Muscle of leg (tissue), 11 donors: ENCODE measurements around the gene APEH. TPM values are rescaled to one million over a fixed set of nuclear protein-coding genes. Genes with fewer than 3 reads are reported as not detected.
A peak's percentile ranks its signal among the peaks of the same experiment; 100 is the strongest.

Experiments used
- DNase-seq: peaks from one replicate; pipeline ENCODE4 v3.0.0; 2013
- H3K27ac ChIP-seq: one replicate; pipeline ENCODE4 v1.5.1; 2013; ENCODE audit warnings: mild to moderate bottlenecking, low read length, control low read depth
- H3K27me3 ChIP-seq: one replicate; pipeline ENCODE4 v1.6.1; 2013; ENCODE audit warnings: low read length; ENCODE audit not compliant: control insufficient read depth, insufficient read depth
- H3K36me3 ChIP-seq: one replicate; pipeline ENCODE4 v1.6.1; 2013; ENCODE audit warnings: low read length; ENCODE audit not compliant: control insufficient read depth, insufficient read depth
- H3K4me1 ChIP-seq: one replicate; pipeline ENCODE4 v1.6.1; 2013; ENCODE audit warnings: low read length; ENCODE audit not compliant: control insufficient read depth, insufficient read depth
- H3K4me3 ChIP-seq: one replicate; pipeline ENCODE4 v1.5.1; 2013; ENCODE audit warnings: low read length, control low read depth
- H3K9me3 ChIP-seq: replicated peaks from 2 replicates; pipeline ENCODE4 v1.6.1; 2013; ENCODE audit warnings: low read depth, low read length; ENCODE audit not compliant: control insufficient read depth
- WGBS: methylation state at CpG from one replicate; pipeline ENCODE4 v1.1.5; 2013; ENCODE audit warnings: missing lambda C conversion rate; ENCODE audit not compliant: insufficient coverage; 5-methylcytosine and 5-hydroxymethylcytosine counted together
- polyA plus RNA-seq, 8 donors: library from polyadenylated mRNA; unstranded; fragments of 120-200 nt; gene quantifications; one replicate each; pipeline versions ENCODE4 v1.2.1 to v1.2.3, GENCODE V29; 2013; ENCODE audit warnings: inconsistent platforms in 1 of 8, low replicate concordance in 1 of 8; ENCODE audit not compliant: insufficient read length in 8 of 8, insufficient read depth in 1 of 8
- total RNA-seq: library from RNA; stranded (reverse); fragments of 120-200 nt; gene quantifications from one replicate; pipeline ENCODE4 v1.2.4, GENCODE V29; 2013

Gene APEH
- total and polyA plus RNA-seq, 9 donors: 53.6 to 71.3 (median 60.5) TPM

DNA sequence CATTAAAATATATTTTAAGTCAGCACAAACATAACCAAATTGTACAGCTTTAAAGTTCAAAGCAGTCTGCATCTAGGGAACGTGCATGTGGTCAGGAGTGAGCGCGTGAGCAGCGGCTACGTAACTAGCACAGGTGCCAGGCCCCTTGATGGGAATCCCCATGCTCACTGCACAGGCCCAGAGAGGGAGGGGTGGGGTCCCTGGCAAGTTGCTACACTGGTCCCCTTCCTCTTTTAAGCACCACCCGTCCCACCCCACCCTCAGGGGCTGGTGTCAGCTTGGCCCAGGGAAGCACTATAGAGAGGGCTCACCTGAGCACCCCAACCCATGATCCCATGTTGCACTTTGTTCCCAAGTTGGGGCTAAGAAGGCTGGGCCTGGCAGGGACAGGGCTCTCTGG is 50.4 kb downstream of the APEH start:
- Histone ChIP-seq H3K9me3 (no peaks in the 10 kb centered on the region), H3K27ac (peak overlapping the region; percentile 95), H3K4me3 (peak overlapping the region; percentile 54), H3K4me1 (peaks cover 25% of the 10 kb centered on the region), H3K27me3 (no peaks in the 10 kb centered on the region), H3K36me3 (peaks cover 64% of the 10 kb centered on the region)
- no CpG with 5 or more reads among the region's 6 CpGs for WGBS
- peak; percentile 52 for DNase-seq

DNA sequence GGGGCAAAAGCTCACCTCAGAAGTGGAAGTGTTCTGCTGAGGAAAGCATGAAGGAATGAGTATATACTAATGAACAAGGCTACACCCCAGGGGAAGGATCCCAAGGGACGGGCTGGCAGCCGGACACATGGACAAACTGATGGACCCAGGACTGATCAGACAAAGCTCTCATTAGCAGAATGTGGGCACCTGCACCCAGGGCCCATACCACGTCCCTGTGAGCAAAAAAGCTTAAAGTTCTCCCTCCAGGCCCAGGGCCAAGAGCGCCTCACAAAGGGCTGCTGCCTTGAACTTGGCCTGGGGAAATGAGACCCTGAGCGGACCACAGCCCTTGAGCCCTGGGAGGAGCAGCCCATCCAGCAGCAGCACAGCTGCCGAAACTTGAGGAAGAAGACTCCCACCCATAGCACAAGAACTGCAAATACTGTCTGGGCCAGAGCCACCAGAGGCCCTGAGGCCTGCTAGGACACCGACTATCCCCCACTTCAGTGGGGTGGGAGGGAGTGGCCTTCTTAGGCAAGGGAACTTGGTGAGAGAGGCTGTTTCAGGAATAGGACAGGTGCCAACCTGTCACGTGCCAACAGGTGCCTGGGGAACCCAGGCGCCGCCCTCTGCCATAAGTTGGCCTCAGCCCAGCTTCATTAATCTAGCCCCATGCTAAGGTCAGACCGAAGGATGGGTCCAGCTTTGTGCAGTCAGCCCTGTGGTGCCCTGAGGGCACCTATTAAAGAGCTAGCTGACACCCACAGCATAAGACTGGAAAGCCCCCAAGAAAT is 51.9 kb downstream of the APEH start:
- Histone ChIP-seq H3K36me3 (peaks cover 63% of the 10 kb centered on the region), H3K27me3 (no peaks in the 10 kb centered on the region), H3K4me3 (no peak overlapping the region), H3K27ac (no peak overlapping the region), H3K4me1 (peaks cover 20% of the 10 kb centered on the region), H3K9me3 (no peaks in the 10 kb centered on the region)
- 85% methylated on average over 5 of the region's 11 CpGs for WGBS
- DNase-seq: no peak

DNA sequence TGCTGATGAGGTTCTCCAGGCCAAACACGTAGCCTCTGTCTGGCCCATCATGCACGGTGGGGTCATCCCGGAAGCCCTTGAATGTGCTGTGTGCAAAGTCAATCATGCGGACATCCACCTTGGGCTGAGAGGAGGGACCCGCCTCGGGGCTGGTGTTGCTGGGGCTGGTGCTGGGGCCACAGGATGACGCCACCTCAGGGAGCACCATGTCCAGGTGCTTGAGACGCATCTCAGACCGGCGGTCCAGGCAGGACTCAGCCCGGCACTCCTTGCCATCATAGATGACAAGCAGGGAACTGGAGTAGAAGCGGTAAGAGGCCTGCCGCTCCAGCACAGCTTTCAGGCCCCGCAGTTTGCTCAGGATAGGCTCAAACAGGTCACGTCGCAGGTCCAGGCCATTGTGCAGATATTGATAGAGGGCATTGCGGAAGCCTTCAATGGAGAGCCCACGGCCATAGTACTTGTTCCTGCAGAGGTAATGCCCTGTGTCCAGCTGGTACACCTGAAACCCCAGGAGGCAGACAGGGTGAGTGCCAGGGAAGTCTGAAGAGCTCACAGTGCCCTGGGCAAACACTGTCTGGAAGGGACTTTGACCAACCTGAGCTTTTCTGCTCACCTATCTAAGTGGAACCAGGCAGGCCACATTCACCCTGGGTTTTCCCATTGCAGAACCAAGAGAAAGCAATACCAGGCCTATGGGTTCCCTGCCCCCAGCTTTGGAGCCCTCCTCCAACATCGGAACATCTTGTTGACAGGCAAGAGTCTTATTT is 53.2 kb downstream of the APEH start:
- peak; percentile 35 for DNase-seq
- WGBS: 83% methylated on average over 18 of the region's 19 CpGs
- peaks cover 62% of the 10 kb centered on the region for H3K36me3 ChIP-seq

DNA sequence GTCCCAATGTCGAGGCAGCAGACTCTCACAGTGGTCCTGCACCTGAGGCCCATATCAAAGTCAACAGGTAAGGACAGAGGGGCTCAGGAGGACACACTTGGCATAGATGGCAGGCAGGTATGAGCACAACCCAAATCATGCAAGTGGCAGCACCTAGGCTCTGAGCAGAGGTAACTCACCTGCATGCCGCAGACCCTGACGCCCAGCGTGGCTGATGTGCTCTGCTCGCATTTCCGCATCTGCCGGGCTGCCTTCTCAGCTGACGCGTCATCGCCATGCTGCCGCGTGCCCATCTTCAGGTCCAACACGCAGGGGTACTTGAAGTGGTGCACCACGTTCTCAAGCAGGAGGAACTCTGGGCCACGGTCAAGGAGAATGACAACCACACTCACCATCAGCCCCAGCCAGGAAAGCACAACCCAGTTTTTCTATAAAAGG is 53.8 kb downstream of the APEH start:
- Histone ChIP-seq H3K4me3 (no peak overlapping the region), H3K36me3 (peaks cover 63% of the 10 kb centered on the region), H3K27ac (no peak overlapping the region), H3K4me1 (peaks cover 13% of the 10 kb centered on the region), H3K9me3 (no peaks in the 10 kb centered on the region), H3K27me3 (no peaks in the 10 kb centered on the region)
- 93% methylated on average over 13 of the region's 15 CpGs for WGBS
- DNase-seq: no peak

More for the DNA sequence above, 53.2 kb downstream of the APEH start:
- H3K4me3 ChIP-seq: no peak overlapping the region
- no peaks in the 10 kb centered on the region for H3K27me3 ChIP-seq
- H3K27ac ChIP-seq: no peak overlapping the region
- H3K4me1 ChIP-seq: peaks cover 19% of the 10 kb centered on the region
- no peaks in the 10 kb centered on the region for H3K9me3 ChIP-seq

DNA sequence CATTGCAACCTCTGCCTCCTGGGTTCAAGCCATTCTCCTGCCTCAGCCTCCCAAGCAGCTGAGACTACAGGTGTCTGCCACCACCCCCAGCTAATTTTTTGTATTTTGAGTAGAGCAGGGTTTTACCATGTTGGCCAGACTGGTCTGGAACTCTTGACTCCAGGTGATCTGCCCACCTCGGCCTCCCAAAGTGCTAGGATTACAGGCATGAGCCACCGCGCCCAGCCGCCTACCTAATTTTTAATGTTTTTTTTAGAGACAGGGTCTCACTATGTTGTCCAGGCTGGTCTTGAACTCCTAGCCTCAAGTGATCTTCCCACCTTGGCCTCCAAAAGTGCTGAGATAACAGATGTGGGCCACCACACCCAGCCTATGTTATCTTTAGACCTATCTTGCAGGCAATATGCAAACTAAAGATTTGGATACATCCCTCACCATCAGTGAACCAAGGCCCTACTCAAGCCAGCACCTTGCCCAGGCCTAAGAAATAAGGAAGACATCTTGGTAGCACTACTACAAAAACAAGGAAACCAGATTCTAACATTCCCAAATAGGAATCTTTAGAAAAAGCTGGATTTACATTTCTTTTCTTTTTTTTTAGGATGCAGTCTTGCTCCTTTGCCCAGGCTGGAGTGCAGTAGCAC is 55.9 kb downstream of the APEH start:
- H3K27me3 ChIP-seq: no peaks in the 10 kb centered on the region
- no peak overlapping the region for H3K27ac ChIP-seq
- peaks cover 80% of the 10 kb centered on the region for H3K36me3 ChIP-seq
- no peak overlapping the region for H3K4me3 ChIP-seq
- WGBS: 96% methylated on average over 4 of the region's 4 CpGs
- no peak for DNase-seq
- no peaks in the 10 kb centered on the region for H3K9me3 ChIP-seq
- no peaks in the 10 kb centered on the region for H3K4me1 ChIP-seq

DNA sequence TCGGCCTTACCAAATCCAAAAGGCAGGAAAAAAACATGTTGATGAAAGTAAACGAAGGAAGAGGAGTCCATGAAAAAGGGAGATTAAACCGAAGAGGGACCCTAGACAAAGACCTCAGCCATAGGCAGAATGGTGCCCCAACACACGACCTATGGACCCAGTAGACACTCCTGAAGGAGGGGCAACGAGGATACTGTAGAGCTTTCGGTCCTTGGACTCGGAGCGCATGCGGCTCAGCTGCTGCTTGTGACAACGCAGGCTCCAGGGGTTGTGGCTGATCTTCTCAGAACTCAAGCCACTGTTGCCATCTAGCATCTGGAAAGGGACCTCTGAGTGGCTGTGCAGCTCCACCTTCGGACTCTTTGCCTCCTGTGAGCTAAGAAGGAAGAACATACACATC is 58.4 kb downstream of the APEH start:
- Histone ChIP-seq H3K4me3 (no peak overlapping the region), H3K27ac (no peak overlapping the region), H3K27me3 (no peaks in the 10 kb centered on the region), H3K36me3 (peaks cover 68% of the 10 kb centered on the region), H3K9me3 (no peaks in the 10 kb centered on the region), H3K4me1 (no peaks in the 10 kb centered on the region)
- no peak for DNase-seq
- WGBS: 92% methylated on average over 8 of the region's 11 CpGs

DNA sequence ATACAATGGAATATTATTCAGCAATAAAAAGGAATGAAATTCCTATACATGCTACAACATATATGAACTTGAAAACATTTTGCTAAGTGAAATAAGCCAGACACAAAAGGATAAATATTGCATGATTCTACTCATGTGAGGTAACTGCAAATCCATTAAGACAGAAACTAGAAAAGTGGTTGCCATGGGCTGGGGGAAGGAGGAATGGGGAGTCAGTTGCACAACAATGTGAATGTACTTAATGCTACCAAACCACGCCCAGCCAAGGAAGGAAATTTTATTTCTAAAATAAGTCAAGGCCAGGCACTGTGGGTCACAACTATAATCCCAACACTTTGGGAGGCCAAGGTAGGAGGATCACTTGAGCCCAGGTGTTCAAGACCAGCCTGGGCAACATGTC is 59.4 kb downstream of the APEH start:
- no CpG with 5 or more reads among the region's 1 CpG for WGBS
- no peak overlapping the region for H3K4me3 ChIP-seq
- no peaks in the 10 kb centered on the region for H3K4me1 ChIP-seq
- DNase-seq: no peak
- no peaks in the 10 kb centered on the region for H3K9me3 ChIP-seq
- no peaks in the 10 kb centered on the region for H3K27me3 ChIP-seq
- H3K36me3 ChIP-seq: peaks cover 70% of the 10 kb centered on the region
- no peak overlapping the region for H3K27ac ChIP-seq

Other genes starting within 250 kb of the APEH start
- 7.2 TPM for gene NICN1, start 245.0 kb upstream of the APEH start, total RNA-seq
- gene NICN1, start 245.0 kb upstream of the APEH start, polyA plus RNA-seq: 10 to 100 TPM in 6 of 8 donors, 1 to 10 TPM in 2; 9.6 to 14.3 (median 13.2) TPM
- gene DAG1, start 204.1 kb upstream of the APEH start, total RNA-seq: 142 TPM
- gene DAG1, start 204.1 kb upstream of the APEH start, polyA plus RNA-seq: 100 to 1,000 TPM; 151 to 229 (median 199) TPM
- gene BSN, start 119.9 kb upstream of the APEH start, total RNA-seq: 0.44 TPM
- gene BSN, start 119.9 kb upstream of the APEH start, polyA plus RNA-seq: 1 to 10 TPM in 2 of 8 donors, under 1 TPM in 6; 0.48 to 1.2 (median 0.67) TPM
- gene MST1, start 15.1 kb downstream of the APEH start, total RNA-seq: 7.0 TPM
- gene MST1, start 15.1 kb downstream of the APEH start, polyA plus RNA-seq: 10 to 100 TPM in 3 of 8 donors, 1 to 10 TPM in 5; 7.1 to 30.3 (median 9.8) TPM
- 20.4 TPM for gene RNF123, start 15.2 kb downstream of the APEH start, total RNA-seq
- gene RNF123, start 15.2 kb downstream of the APEH start, polyA plus RNA-seq: 10 to 100 TPM; 32.2 to 46.5 (median 37.0) TPM
- 1.2 TPM for gene AMIGO3, start 45.3 kb downstream of the APEH start, total RNA-seq
- 1 to 10 TPM; 1.6 to 3.8 (median 3.3) TPM for gene AMIGO3, start 45.3 kb downstream of the APEH start, polyA plus RNA-seq
- 12.2 TPM for gene GMPPB, start 49.6 kb downstream of the APEH start, total RNA-seq
- 10 to 100 TPM; 11.1 to 15.3 (median 12.7) TPM for gene GMPPB, start 49.6 kb downstream of the APEH start, polyA plus RNA-seq
- gene IP6K1, start 112.2 kb downstream of the APEH start, total RNA-seq: 12.6 TPM
- 10 to 100 TPM; 18.5 to 27.2 (median 23.7) TPM for gene IP6K1, start 112.2 kb downstream of the APEH start, polyA plus RNA-seq
- gene CDHR4, start 125.5 kb downstream of the APEH start, total RNA-seq: not detected
- under 1 TPM in 6 of 8 donors, not detected in 2; 0.06 to 0.52 (median 0.15) TPM for gene CDHR4, start 125.5 kb downstream of the APEH start, polyA plus RNA-seq
- 13.2 TPM for gene INKA1, start 128.9 kb downstream of the APEH start, total RNA-seq
- 10 to 100 TPM in 5 of 8 donors, 1 to 10 TPM in 3; 8.2 to 17.6 (median 10.9) TPM for gene INKA1, start 128.9 kb downstream of the APEH start, polyA plus RNA-seq
- gene UBA7, start 139.6 kb downstream of the APEH start, total RNA-seq: 23.3 TPM
- 10 to 100 TPM; 19.8 to 31.6 (median 23.6) TPM for gene UBA7, start 139.6 kb downstream of the APEH start, polyA plus RNA-seq
- gene TRAIP, start 182.2 kb downstream of the APEH start, total RNA-seq: 4.5 TPM
- gene TRAIP, start 182.2 kb downstream of the APEH start, polyA plus RNA-seq: 1 to 10 TPM; 3.8 to 6.7 (median 5.4) TPM
- 0.22 TPM for gene CAMKV, start 195.6 kb downstream of the APEH start, total RNA-seq
- 1 to 10 TPM in 2 of 8 donors, under 1 TPM in 6; 0.08 to 2.1 (median 0.57) TPM for gene CAMKV, start 195.6 kb downstream of the APEH start, polyA plus RNA-seq
- gene MST1R, start 229.5 kb downstream of the APEH start, total RNA-seq: 1.2 TPM
- 1 to 10 TPM; 1.8 to 5.0 (median 3.4) TPM for gene MST1R, start 229.5 kb downstream of the APEH start, polyA plus RNA-seq